ENCODE data around the gene WDFY4.

DNA sequence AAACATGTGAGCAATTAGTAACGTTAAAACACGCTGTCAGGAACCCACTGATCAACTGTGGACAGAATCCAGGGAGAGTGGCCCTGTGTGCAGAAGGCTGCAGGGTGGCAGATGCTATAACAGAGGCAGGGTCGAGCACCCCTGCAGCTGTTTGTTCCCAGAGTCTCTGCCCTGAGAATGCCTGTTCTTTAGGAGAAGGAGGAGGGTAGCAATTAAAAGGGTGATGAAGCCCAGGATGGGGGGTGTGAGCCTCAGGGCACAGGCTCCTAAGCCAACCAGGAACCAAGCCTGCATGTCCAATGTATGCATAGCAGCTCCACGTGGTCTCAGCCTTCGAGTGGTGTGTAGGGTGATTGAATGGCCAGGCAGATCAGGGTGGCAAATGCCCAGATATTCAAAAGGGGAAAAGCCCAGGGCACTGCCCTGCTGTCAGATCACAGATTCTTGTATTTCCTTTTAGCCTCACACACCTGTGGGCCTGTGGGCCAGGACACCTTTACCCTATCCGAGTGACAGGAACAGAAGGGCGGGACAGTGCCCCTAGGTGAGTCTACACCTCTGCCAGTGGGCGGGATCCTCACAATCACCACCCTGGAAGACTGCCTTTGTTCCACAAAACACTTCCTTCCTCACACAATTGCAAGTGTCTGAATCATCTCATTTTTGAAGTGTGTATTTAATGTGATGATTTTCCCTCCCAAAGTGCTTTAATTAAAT lies 7.3 kb downstream of the WDFY4 start:
- TF ChIP-seq CTCF (conservative IDR thresholded peaks at IDR 0.05; ENCODE audit: low read length) (no peak), EZH2phosphoT487 (IDR thresholded peaks at IDR 0.05; ENCODE audit: borderline replicate concordance) (no peak)
